ENCODE data around the gene MYRFL. TPM values are rescaled to one million over a fixed set of nuclear protein-coding genes. Genes with fewer than 3 reads are reported as not detected.

The MYRFL gene
- total RNA-seq, 2 donors from 2014 or later: not detected

DNA sequence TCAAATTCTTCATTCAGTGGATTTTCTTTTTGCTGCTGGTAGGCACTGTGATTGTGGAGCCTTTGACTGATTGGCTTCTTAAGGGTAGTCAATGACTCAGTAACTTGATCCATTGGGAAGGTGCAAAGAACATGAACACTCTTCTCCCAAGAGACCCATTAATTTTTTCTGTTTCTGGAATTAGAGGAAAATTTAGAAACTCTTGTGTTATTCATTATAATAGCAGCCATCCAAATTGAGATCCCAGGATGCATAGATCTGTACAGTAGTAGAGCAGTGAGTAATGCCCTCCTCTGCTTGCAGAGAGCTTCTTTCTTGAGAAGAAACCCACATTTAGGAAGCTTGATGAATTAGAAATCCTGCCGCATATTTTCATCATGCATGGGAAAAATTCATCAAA, 63.9 kb downstream of the MYRFL start:
- Histone ChIP-seq H3K4me1 (peaks cover 0 to 5% of the 10 kb centered on the region in 2 donors), H3K27me3 (no peaks in the 10 kb centered on the region), H3K9me3 (no peaks in the 10 kb centered on the region), H3K36me3 (no peaks in the 10 kb centered on the region), H3K4me3 (no peak overlapping the region), H3K27ac (no peak overlapping the region)
- no peak for DNase-seq (ENCODE audit: low spot score)
- TF ChIP-seq, protein P1, sequence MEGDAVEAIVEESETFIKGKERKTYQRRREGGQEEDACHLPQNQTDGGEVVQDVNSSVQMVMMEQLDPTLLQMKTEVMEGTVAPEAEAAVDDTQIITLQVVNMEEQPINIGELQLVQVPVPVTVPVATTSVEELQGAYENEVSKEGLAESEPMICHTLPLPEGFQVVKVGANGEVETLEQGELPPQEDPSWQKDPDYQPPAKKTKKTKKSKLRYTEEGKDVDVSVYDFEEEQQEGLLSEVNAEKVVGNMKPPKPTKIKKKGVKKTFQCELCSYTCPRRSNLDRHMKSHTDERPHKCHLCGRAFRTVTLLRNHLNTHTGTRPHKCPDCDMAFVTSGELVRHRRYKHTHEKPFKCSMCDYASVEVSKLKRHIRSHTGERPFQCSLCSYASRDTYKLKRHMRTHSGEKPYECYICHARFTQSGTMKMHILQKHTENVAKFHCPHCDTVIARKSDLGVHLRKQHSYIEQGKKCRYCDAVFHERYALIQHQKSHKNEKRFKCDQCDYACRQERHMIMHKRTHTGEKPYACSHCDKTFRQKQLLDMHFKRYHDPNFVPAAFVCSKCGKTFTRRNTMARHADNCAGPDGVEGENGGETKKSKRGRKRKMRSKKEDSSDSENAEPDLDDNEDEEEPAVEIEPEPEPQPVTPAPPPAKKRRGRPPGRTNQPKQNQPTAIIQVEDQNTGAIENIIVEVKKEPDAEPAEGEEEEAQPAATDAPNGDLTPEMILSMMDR (IDR thresholded peaks at IDR 0.05): no peak

DNA sequence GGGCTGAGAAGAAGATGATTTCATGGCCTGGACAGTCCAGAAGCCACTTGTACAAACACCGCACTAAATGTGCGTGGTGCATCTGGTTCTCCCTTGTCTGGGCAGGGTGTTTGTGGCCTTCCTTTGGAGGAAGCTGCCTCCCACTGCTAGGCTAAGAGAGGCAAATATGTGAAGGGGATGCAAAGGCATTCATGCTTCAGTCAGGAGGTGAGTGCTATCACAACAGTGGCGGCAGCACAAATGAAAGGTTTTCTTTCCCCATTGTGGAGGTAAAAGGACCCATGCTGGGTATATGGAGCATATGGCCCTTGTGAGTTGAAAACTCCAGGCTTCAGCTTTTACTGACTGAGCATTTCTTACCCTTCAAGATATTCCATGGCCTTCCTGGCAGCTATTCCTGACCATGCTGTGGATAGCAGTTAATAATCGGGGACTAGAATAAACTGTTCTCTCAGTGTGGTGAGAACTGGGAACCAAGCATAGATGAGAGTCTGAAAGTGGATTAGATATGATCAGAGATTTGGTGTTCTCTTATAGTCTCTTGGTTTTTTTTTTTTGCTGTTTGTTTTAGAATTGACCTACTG, 69.9 kb downstream of the MYRFL start:
- Histone ChIP-seq H3K4me1 (no peaks in the 10 kb centered on the region), H3K36me3 (no peaks in the 10 kb centered on the region), H3K27me3 (no peaks in the 10 kb centered on the region), H3K4me3 (no peak overlapping the region), H3K27ac (no peak overlapping the region), H3K9me3 (no peaks in the 10 kb centered on the region)
- DNase-seq (ENCODE audit: low spot score): no peak
- TF ChIP-seq, protein P1 (IDR thresholded peaks at IDR 0.05): no peak

DNA sequence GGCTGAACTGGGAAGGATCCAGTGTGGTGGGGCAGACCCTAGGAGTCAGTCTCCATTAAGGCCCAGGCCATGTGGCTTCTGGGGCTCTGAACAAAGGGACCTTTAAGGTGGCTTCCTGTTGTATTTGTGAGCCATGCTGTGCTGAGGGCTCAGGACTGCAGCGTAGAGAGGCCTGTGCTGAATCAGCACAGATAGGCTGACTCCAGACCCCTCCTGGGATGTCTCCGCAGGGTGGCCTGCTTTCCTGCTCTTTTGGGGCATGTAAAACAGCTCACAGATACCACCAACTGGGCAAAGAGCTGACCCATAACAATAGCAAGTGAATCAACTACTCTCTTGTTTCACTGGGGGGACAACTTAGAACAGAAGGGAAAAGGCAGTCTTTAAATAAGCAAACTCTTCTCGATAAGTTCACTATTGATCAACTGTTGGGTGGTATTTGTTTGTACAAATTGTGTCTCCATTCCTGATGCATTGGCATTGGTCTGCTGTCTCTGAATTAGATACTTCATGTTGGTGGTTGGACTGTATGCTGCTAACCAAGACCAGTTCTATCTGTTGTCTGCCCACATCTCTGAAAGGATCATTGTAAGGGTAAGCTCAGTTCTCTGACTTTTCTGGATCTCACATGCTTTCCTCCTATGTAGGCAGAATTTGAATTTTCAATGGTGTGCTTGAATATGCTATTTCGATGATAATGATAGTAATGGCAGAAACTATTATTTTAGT, 71.8 kb downstream of the MYRFL start:
- Histone ChIP-seq H3K36me3 (no peaks in the 10 kb centered on the region), H3K9me3 (no peaks in the 10 kb centered on the region), H3K27ac (no peak overlapping the region), H3K4me1 (peaks cover 0 to 11% of the 10 kb centered on the region in 2 donors), H3K4me3 (no peak overlapping the region), H3K27me3 (no peaks in the 10 kb centered on the region)
- TF ChIP-seq, protein P1 (IDR thresholded peaks at IDR 0.05): no peak
- no peak for DNase-seq (ENCODE audit: low spot score)

DNA sequence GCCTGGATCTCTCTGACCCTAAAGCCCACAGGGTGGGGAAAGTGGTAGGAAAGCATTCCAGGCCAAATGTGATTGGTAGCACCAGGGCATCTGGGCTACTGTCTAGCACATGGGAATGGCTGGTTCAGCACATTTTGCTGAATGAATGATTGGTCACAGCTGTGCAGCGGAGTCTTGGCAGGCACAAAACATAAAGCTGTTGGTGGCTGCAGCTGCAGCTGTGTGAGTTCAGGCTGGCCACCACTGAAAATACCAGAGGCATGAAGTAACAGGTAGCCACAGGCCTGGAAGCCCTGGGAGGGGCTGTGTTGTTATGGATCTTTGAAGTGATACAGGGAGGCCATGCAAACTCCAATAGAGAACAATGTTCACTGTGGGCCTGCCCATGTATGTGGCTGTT, 72.7 kb downstream of the MYRFL start:
- TF ChIP-seq, protein P1 (IDR thresholded peaks at IDR 0.05): no peak
- no peak overlapping the region for H3K4me3 ChIP-seq
- no peaks in the 10 kb centered on the region for H3K9me3 ChIP-seq
- H3K27ac ChIP-seq: no peak overlapping the region
- DNase-seq (ENCODE audit: low spot score): no peak
- no peaks in the 10 kb centered on the region for H3K27me3 ChIP-seq
- no peaks in the 10 kb centered on the region for H3K36me3 ChIP-seq
- peaks cover 0 to 11% of the 10 kb centered on the region in 2 donors for H3K4me1 ChIP-seq

DNA sequence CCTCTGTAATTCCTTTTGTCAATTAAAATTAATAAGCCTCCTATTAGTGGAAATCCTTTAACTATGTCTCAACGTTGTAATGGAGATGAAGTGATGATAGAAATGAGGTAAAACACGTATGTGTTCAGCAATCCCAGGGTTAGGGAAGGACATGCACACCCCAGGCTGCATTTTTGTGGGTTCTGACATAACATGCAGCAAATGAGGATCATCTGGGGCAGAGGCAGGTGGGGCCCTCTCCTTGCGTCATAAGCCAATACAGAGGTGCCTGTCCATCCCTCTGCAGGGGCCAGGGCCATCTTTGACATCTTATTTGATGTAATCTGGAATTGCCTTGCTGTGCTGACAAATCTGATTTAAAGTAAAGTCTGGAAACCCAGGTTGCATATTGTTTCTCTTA, 73.2 kb downstream of the MYRFL start:
- no peak for DNase-seq (ENCODE audit: low spot score)
- no peak overlapping the region for H3K27ac ChIP-seq
- H3K27me3 ChIP-seq: no peaks in the 10 kb centered on the region
- H3K4me1 ChIP-seq: peaks cover 0 to 11% of the 10 kb centered on the region in 2 donors
- H3K4me3 ChIP-seq: no peak overlapping the region
- no peaks in the 10 kb centered on the region for H3K36me3 ChIP-seq
- TF ChIP-seq, protein P1 (IDR thresholded peaks at IDR 0.05): no peak
- H3K9me3 ChIP-seq: no peaks in the 10 kb centered on the region
